Lower lobe of right lung (tissue), 2 donors: ENCODE data around the gene EID1. TPM values are rescaled to one million over a fixed set of nuclear protein-coding genes. Genes with fewer than 3 reads are reported as not detected.
A peak's percentile ranks its signal among the peaks of the same experiment; 100 is the strongest.

Source experiments
- ATAC-seq, 2 donors: fragments of 200-7000 bp; cut with Tn5 transposase; one replicate each; pipeline ENCODE4 v1.9.1; 2020 to 2022; ENCODE audit warnings: mild to moderate bottlenecking in 2 of 2, moderate library complexity in 2 of 2
- DNase-seq: peaks from one replicate; pipeline ENCODE4 v3.0.0-alpha.2; 2020
- H3K27ac ChIP-seq: fragments of 200-600 bp; one replicate; pipeline ENCODE4 v1.8.0; 2022
- H3K27me3 ChIP-seq: fragments of 200-600 bp; one replicate; pipeline ENCODE4 v1.8.0; 2022; ENCODE audit warnings: low read depth
- H3K36me3 ChIP-seq: fragments of 200-600 bp; one replicate; pipeline ENCODE4 v1.8.0; 2022; ENCODE audit warnings: mild to moderate bottlenecking
- H3K4me1 ChIP-seq: fragments of 200-600 bp; one replicate; pipeline ENCODE4 v1.8.0; 2022
- H3K4me3 ChIP-seq: fragments of 200-600 bp; one replicate; pipeline ENCODE4 v1.8.0; 2022; ENCODE audit warnings: mild to moderate bottlenecking
- H3K9me3 ChIP-seq: fragments of 200-600 bp; one replicate; pipeline ENCODE4 v1.8.0; 2022
- CTCF ChIP-seq: fragments of 200-600 bp; IDR thresholded peaks from one replicate; pipeline ENCODE4 v1.8.0; 2022; ENCODE audit warnings: antibody characterized with exemption, mild to moderate bottlenecking
- intact Hi-C: fragments of 100-400 bp; cut with DNase I; formaldehyde crosslinking; loops from one replicate; pipeline ENCODE4 v1.11.0; 2022
- total RNA-seq: library from RNA; stranded (reverse); fragmentation: NEBNext Ultra II Directional; extraction: Animal tissue kit (Norgen Biotek cat#: 25700); gene quantifications from one replicate; pipeline ENCODE4 v1.2.1, GENCODE V29; 2021
- donor health status: DM: no; HTN: yes; CAD: no; lungs with severe emphysema.

EID1 gene
- total RNA-seq, 1 donor from 2014 or later: 84.0 TPM

GRCh38 chr15:48862705-48863104 lies 15.2 kb upstream of the EID1 start:
- no peak for TF ChIP-seq CTCF
- no peaks in the 10 kb centered on the region for H3K36me3 ChIP-seq
- DNase-seq (no peak), ATAC-seq (peak in 1 of 2 donors; percentile 42)
- H3K4me3 ChIP-seq: no peak overlapping the region
- intact Hi-C loops: loop anchor here (5.0 to 10.0 kb wide), 2 partner anchors 282 to 560 kb away; partner anchors contain the start of gene FGF7
- no peaks in the 10 kb centered on the region for H3K9me3 ChIP-seq
- H3K4me1 ChIP-seq: no peaks in the 10 kb centered on the region
- no peak overlapping the region for H3K27ac ChIP-seq
- no peaks in the 10 kb centered on the region for H3K27me3 ChIP-seq

DNA sequence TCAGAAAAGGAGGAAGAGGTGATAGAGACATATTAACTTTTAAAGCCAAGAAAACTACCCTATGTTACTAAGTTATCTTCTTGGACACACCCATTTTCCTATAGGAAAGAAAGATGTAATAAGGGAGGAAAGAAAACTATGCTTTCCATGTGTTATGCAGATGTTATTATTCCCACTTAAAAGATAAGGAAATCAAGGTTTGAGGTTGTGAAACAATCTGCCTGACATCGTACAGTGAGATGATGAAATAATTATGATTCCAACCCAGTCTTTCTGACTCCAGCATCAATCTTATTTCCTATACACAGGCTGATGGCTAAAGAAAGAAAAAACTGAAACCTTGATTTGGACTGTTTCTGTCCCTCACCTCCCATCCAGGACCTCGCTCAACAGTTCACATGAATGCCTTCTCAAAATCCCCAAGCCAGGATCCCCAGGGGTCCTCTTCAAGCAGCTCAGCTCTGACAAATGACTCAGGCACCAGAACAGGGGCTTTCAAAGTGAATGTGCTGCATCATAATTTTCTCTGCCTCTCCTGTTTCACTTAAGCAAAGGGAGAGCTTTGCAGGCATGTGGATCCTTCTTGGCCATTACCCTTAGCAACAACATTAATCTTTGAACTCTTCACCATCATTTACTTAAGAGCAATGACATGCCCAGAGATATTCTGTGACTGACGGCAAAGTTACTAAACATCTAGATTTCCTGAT lies 12.4 kb upstream of the EID1 start:
- H3K27me3 ChIP-seq: no peaks in the 10 kb centered on the region
- H3K4me3 ChIP-seq: no peak overlapping the region
- H3K9me3 ChIP-seq: no peaks in the 10 kb centered on the region
- DNase-seq: no peak
- peaks cover 5% of the 10 kb centered on the region for H3K4me1 ChIP-seq
- intact Hi-C loops: loop anchor here (10.0 kb wide), 1 partner anchor 279 kb away; no protein-coding TSS in a partner anchor
- no peak overlapping the region for H3K27ac ChIP-seq
- no peak for TF ChIP-seq CTCF
- no peak for ATAC-seq
- H3K36me3 ChIP-seq: no peaks in the 10 kb centered on the region

DNA sequence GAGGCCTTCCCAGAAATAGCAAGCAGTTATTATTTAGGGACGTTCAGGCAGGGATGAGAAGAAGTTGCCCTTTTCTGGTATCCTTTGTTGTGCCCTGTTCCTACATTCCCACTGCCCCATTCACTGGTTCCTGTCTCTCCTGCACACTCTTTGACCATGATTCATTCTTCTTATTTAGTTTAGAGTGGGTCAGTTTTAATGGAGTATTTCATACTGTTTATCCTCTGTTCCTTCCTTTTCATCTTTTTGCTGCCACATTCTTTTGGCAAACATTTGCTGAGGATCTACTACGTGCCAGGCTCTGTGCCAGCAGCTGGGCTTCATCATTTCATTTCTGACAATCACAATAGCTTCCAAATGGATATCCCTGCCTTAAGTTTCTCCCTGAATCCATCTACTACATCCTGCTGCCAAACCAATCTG lies 11.8 kb upstream of the EID1 start:
- Histone ChIP-seq H3K27me3 (no peaks in the 10 kb centered on the region), H3K27ac (no peak overlapping the region), H3K4me1 (peaks cover 5% of the 10 kb centered on the region), H3K36me3 (no peaks in the 10 kb centered on the region), H3K4me3 (no peak overlapping the region), H3K9me3 (no peaks in the 10 kb centered on the region)
- DNase-seq: no peak
- ATAC-seq: no peak
- intact Hi-C loops: loop anchor here (10.0 kb wide), 1 partner anchor 279 kb away; no protein-coding TSS in a partner anchor
- no peak for TF ChIP-seq CTCF

DNA sequence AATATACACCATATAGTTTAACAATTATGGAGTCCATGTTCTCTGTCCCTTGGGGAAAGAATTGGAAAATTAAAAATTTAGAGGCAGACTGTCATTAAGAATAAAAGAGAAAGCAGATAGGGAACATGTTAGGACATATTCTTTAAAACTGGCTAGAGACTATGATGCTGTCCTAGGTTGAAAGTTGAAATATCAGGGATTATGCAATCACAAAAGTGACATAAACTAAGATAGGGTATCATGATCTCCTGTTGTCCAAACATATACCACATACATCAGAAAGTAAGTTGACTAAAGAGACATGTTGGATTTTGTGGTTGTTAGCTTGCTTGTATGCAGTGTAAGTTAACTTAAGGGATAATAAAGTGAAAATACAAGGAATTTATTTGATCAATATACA lies 9.9 kb upstream of the EID1 start:
- no peak overlapping the region for H3K27ac ChIP-seq
- H3K9me3 ChIP-seq: no peaks in the 10 kb centered on the region
- ATAC-seq: no peak
- no peak overlapping the region for H3K4me3 ChIP-seq
- no peak for DNase-seq
- no peaks in the 10 kb centered on the region for H3K36me3 ChIP-seq
- TF ChIP-seq CTCF: no peak
- intact Hi-C loops: loop anchor here (10.0 kb wide), 1 partner anchor 277 kb away; no protein-coding TSS in a partner anchor
- peaks cover 5% of the 10 kb centered on the region for H3K4me1 ChIP-seq
- H3K27me3 ChIP-seq: no peaks in the 10 kb centered on the region

GRCh38 chr15:48868536-48868935 lies 9.4 kb upstream of the EID1 start:
- ATAC-seq (peak in 1 of 2 donors; percentile 52), DNase-seq (no peak)
- H3K27ac ChIP-seq: no peak overlapping the region
- no peaks in the 10 kb centered on the region for H3K27me3 ChIP-seq
- H3K4me3 ChIP-seq: no peak overlapping the region
- no peaks in the 10 kb centered on the region for H3K9me3 ChIP-seq
- H3K4me1 ChIP-seq: peaks cover 5% of the 10 kb centered on the region
- intact Hi-C loops: loop anchor here (10.0 kb wide), 1 partner anchor 276 kb away; no protein-coding TSS in a partner anchor
- no peaks in the 10 kb centered on the region for H3K36me3 ChIP-seq
- TF ChIP-seq CTCF: no peak
